BE2C (cell line): ENCODE results near the gene CRABP2.

Experiments
- DNase-seq: peaks from one replicate; pipeline ENCODE4 v3.0.0-alpha.2; 2020
- H3K27me3 ChIP-seq: fragments of 250-450 bp; sonication (Bioruptor Pico); 2 replicates; pipeline ENCODE4 v1.5.1; 2020; ENCODE audit warnings: mild to moderate bottlenecking
- H3K36me3 ChIP-seq: fragments of 250-450 bp; sonication (Bioruptor Pico); 2 replicates; pipeline ENCODE4 v1.5.1; 2020; ENCODE audit warnings: mild to moderate bottlenecking
- H3K4me1 ChIP-seq: fragments of 250-450 bp; sonication (Bioruptor Pico); 2 replicates; pipeline ENCODE4 v1.5.1; 2020
- H3K4me3 ChIP-seq: 2 replicates; pipeline ENCODE4 v1.5.1; 2011; ENCODE audit warnings: low read depth, low read length
- H3K9me3 ChIP-seq: fragments of 250-450 bp; sonication (Bioruptor Pico); 2 replicates; pipeline ENCODE4 v1.5.1; 2020
- CTCF ChIP-seq: IDR thresholded peaks from 2 replicates; pipeline ENCODE4 v1.5.1; 2012; ENCODE audit warnings: mild to moderate bottlenecking, low read depth, low read length

CRABP2 gene

GRCh38 chr1:156704930-156705320 lies 458 bp downstream of the CRABP2 start:
- DNase-seq, result peak; percentile 58
- peak overlapping the region; percentile 62 for H3K4me3 ChIP-seq
- no peak for TF ChIP-seq CTCF

GRCh38 chr1:156704166-156704711 lies 1.1 kb downstream of the CRABP2 start:
- DNase-seq, result no peak
- no peaks in the 10 kb centered on the region for H3K36me3 ChIP-seq
- no peaks in the 10 kb centered on the region for H3K9me3 ChIP-seq
- H3K27me3 ChIP-seq, result peaks cover 7% of the 10 kb centered on the region
- H3K4me3 ChIP-seq, result peak overlapping the region; percentile 62
- no peak for TF ChIP-seq CTCF
- H3K4me1 ChIP-seq, result peaks cover 44% of the 10 kb centered on the region

More at GRCh38 chr1:156704930-156705320, 458 bp downstream of the CRABP2 start:
- Histone ChIP-seq H3K4me1 (peaks cover 51% of the 10 kb centered on the region), H3K9me3 (no peaks in the 10 kb centered on the region), H3K36me3 (no peaks in the 10 kb centered on the region), H3K27me3 (peaks cover 7% of the 10 kb centered on the region)

- H3K36me3 ChIP-seq, result no peaks in the 10 kb centered on the region
- peak overlapping the region; percentile 62 for H3K4me3 ChIP-seq
These were observed 1.6 kb downstream of the CRABP2 start for GRCh38 chr1:156703741-156704140.

GRCh38 chr1:156703336-156703735 lies 2.0 kb downstream of the CRABP2 start:
- H3K4me3 ChIP-seq, result no peak overlapping the region; the same call in 1 of the 2 replicates
- no peak for DNase-seq
- peaks cover 7% of the 10 kb centered on the region for H3K27me3 ChIP-seq
- H3K36me3 ChIP-seq, result no peaks in the 10 kb centered on the region
- H3K9me3 ChIP-seq, result no peaks in the 10 kb centered on the region
- H3K4me1 ChIP-seq, result peaks cover 35% of the 10 kb centered on the region
- no peak for TF ChIP-seq CTCF

More at GRCh38 chr1:156703741-156704140, 1.6 kb downstream of the CRABP2 start:
- no peak; the same call in 1 of the 2 replicates for TF ChIP-seq CTCF
- Histone ChIP-seq H3K27me3 (peaks cover 7% of the 10 kb centered on the region), H3K9me3 (no peaks in the 10 kb centered on the region), H3K4me1 (peaks cover 39% of the 10 kb centered on the region)
- no peak for DNase-seq

- no peak for DNase-seq
- TF ChIP-seq CTCF, result no peak
- Histone ChIP-seq H3K36me3 (no peaks in the 10 kb centered on the region), H3K9me3 (no peaks in the 10 kb centered on the region), H3K4me1 (peaks cover 37% of the 10 kb centered on the region), H3K27me3 (peaks cover 7% of the 10 kb centered on the region), H3K4me3 (no peak overlapping the region)
These were observed 4.4 kb downstream of the CRABP2 start for GRCh38 chr1:156700736-156701531.

GRCh38 chr1:156698995-156699394 lies 6.4 kb downstream of the CRABP2 start:
- no peak for DNase-seq
- Histone ChIP-seq H3K36me3 (no peaks in the 10 kb centered on the region), H3K27me3 (no peaks in the 10 kb centered on the region), H3K9me3 (no peaks in the 10 kb centered on the region), H3K4me1 (peaks cover 29% of the 10 kb centered on the region), H3K4me3 (no peak overlapping the region)
- no peak for TF ChIP-seq CTCF
